HepG2 (cell line): ENCODE data around the gene YKT6. TPM values are rescaled to one million over a fixed set of nuclear protein-coding genes. Genes with fewer than 3 reads are reported as not detected.

Source experiments
- ATAC-seq: fragments of 200-7000 bp; cut with Tn5 transposase; 3 replicates; pipeline ENCODE4 v1.9.1; 2020; ENCODE audit warnings: mild to moderate bottlenecking, moderate library complexity
- BruUV-seq: library from RNA; stranded (reverse); fragments of 400-500 nt; replicated peaks from 2 replicates; lab custom pipeline; 2021; lab: Mats Ljungman, UMichigan
- CTCF ChIA-PET: fragments of 300-600 bp; formaldehyde crosslinking; extraction: SDS; loops from one replicate; lab custom pipeline; 2021; ENCODE audit warnings: low total read pairs, inconsistent platforms, low intra/inter-chr PET ratio; lab: Yijun Ruan, JAX
- POLR2A ChIA-PET: fragments of 350-600 bp; sonication (Branson Sonifier 250); formaldehyde crosslinking; loops from one replicate; lab custom pipeline; 2020; ENCODE audit warnings: antibody characterized with exemption, inconsistent platforms; lab: Yijun Ruan, JAX
- DNase-seq: peaks from one replicate; pipeline ENCODE4 v3.0.0-alpha.2; 2015; ENCODE audit warnings: low spot score
- FAIRE-seq: peaks from 3 replicates; lab custom pipeline; 2011; peaks lifted over from hg19 to GRCh38; lab: Jason Lieb, UNC
- H2AFZ ChIP-seq: one replicate; pipeline ENCODE4 v1.6.1; 2011; ENCODE audit warnings: low read length, inconsistent platforms
- H3K27ac ChIP-seq: fragments of 300-600 bp; 3 replicates; pipeline ENCODE4 v1.8.0; 2011; ENCODE audit warnings: mixed run types, mild to moderate bottlenecking, mixed read lengths, low read length, inconsistent platforms; ENCODE audit not compliant: insufficient read depth; ENCODE audit errors: extremely low read length
- H3K27me3 ChIP-seq, 2 experiments: fragments of 200-600 bp in 1 of 2; 2 replicates in 1 of 2; 3 replicates in 1 of 2; pipeline versions ENCODE4 v1.6.0 to v1.8.0; 2011; ENCODE audit warnings: low read length in 2 of 2, mild to moderate bottlenecking in 2 of 2, moderate library complexity in 2 of 2, inconsistent platforms in 1 of 2; ENCODE audit not compliant: insufficient read depth in 2 of 2, control insufficient read depth in 1 of 2
- H3K36me3 ChIP-seq, 2 experiments: fragments of 200-600 bp in 1 of 2; replicated peaks in 1 of 2; 2 replicates in 1 of 2; 3 replicates in 1 of 2; pipeline versions ENCODE4 v1.5.1 to v1.8.0; 2011; ENCODE audit warnings: low read length in 2 of 2, inconsistent platforms in 1 of 2; ENCODE audit not compliant: insufficient read depth in 2 of 2, control insufficient read depth in 1 of 2
- H3K4me1 ChIP-seq: 2 replicates; pipeline ENCODE4 v1.5.1; 2012; ENCODE audit warnings: low read length, inconsistent platforms; ENCODE audit not compliant: insufficient read depth
- H3K4me2 ChIP-seq: 2 replicates; pipeline ENCODE4 v1.6.0; 2011; ENCODE audit warnings: low read depth, low read length, inconsistent platforms
- H3K4me3 ChIP-seq, 3 experiments: fragments of 200-600 bp in 1 of 3; sonication (generic), shearing (Covaris generic) in 1 of 3; replicated peaks in 1 of 3; 2 replicates each; pipeline ENCODE4 v1.5.1; 2011 to 2016; ENCODE audit warnings: low read length in 3 of 3, inconsistent platforms in 2 of 3, low read depth in 2 of 3, mild to moderate bottlenecking in 2 of 3, control low read depth in 1 of 3, mixed read lengths in 1 of 3; ENCODE audit not compliant: insufficient read depth in 1 of 3
- H3K79me2 ChIP-seq: one replicate; pipeline ENCODE4 v1.6.1; 2011; ENCODE audit warnings: low read length, inconsistent platforms; ENCODE audit not compliant: insufficient read depth
- H3K9ac ChIP-seq: 2 replicates; pipeline ENCODE4 v1.6.0; 2011; ENCODE audit warnings: mild to moderate bottlenecking, low read depth, low read length, inconsistent platforms; ENCODE audit not compliant: insufficient read depth
- H3K9me3 ChIP-seq: 2 replicates; pipeline ENCODE4 v1.5.1; 2012; ENCODE audit warnings: mild to moderate bottlenecking, low read length
- H4K20me1 ChIP-seq: 2 replicates; pipeline ENCODE4 v1.6.0; 2011; ENCODE audit warnings: inconsistent platforms, mild to moderate bottlenecking, low read length, moderate library complexity; ENCODE audit not compliant: insufficient read depth
- ARNT2 ChIP-seq: sonication (generic); formaldehyde crosslinking; IDR thresholded peaks from 2 replicates; pipeline ENCODE4 v1.8.0; 2022; ENCODE audit warnings: mild to moderate bottlenecking, low read depth, missing genetic modification reagents, moderate library complexity
- DNMT3B ChIP-seq: conservative IDR thresholded peaks from 2 replicates; pipeline ENCODE4 v1.6.1; 2016; ENCODE audit warnings: missing biosample characterization, control low read depth
- ELF4 ChIP-seq: sonication (generic); formaldehyde crosslinking; IDR thresholded peaks from 2 replicates; pipeline ENCODE4 v1.5.0; 2020; ENCODE audit warnings: missing genetic modification reagents, mild to moderate bottlenecking, moderate library complexity, borderline replicate concordance
- NFYB ChIP-seq: sonication (generic); formaldehyde crosslinking; IDR thresholded peaks from 2 replicates; pipeline ENCODE4 v1.4.0; 2020; ENCODE audit warnings: missing genetic modification reagents
- NR1H2 ChIP-seq: sonication (generic); formaldehyde crosslinking; IDR thresholded peaks from 2 replicates; pipeline ENCODE4 v1.8.1; 2022; ENCODE audit warnings: low read depth, missing genetic modification reagents, borderline replicate concordance
- RFX1 ChIP-seq: fragments of 450-650 bp; IDR thresholded peaks from 2 replicates; pipeline ENCODE4 v1.6.1; 2017
- SOX5 ChIP-seq: IDR thresholded peaks from 2 replicates; pipeline ENCODE4 v1.6.1; 2016; ENCODE audit warnings: borderline replicate concordance
- TARDBP ChIP-seq: sonication (generic); formaldehyde crosslinking; IDR thresholded peaks from 2 replicates; pipeline ENCODE4 v1.8.0; 2022; ENCODE audit warnings: mild to moderate bottlenecking, missing genetic modification reagents
- TRIM24 ChIP-seq: sonication (generic); formaldehyde crosslinking; IDR thresholded peaks from 2 replicates; pipeline ENCODE4 v1.8.0; 2022; ENCODE audit warnings: mild to moderate bottlenecking, missing genetic modification reagents
- ZBTB7B ChIP-seq: sonication (generic); formaldehyde crosslinking; IDR thresholded peaks from 2 replicates; pipeline ENCODE4 v1.4.0; 2020; ENCODE audit warnings: missing genetic modification reagents
- ZNF280D ChIP-seq: sonication (generic); formaldehyde crosslinking; IDR thresholded peaks from 2 replicates; pipeline ENCODE4 v1.5.1; 2020; ENCODE audit warnings: mild to moderate bottlenecking, missing genetic modification reagents
- ZNF331 ChIP-seq: sonication (generic); formaldehyde crosslinking; IDR thresholded peaks from 2 replicates; pipeline ENCODE4 v1.4.0; 2020; ENCODE audit warnings: missing genetic modification reagents
- ZNF556 ChIP-seq: sonication (generic); formaldehyde crosslinking; IDR thresholded peaks from 2 replicates; pipeline ENCODE4 v1.4.0; 2020; ENCODE audit warnings: mild to moderate bottlenecking, missing genetic modification reagents, borderline replicate concordance
- ZNF841 ChIP-seq: sonication (generic); formaldehyde crosslinking; IDR thresholded peaks from 2 replicates; pipeline ENCODE4 v1.8.1; 2023; ENCODE audit warnings: missing genetic modification reagents, borderline replicate concordance
- WGBS: methylation state at CpG from one replicate; pipeline ENCODE4 v1.1.6; 2017; ENCODE audit warnings: low lambda C conversion rate; 5-methylcytosine and 5-hydroxymethylcytosine counted together
- in situ Hi-C: cut with HindIII; loops from 2 replicates; pipeline ENCODE4 v1.10.0; 2017; ENCODE audit warnings: low pct_unique_long_range_greater_than_20kb; ENCODE audit not compliant: extremely low pct_ligation_motif_present
- intact Hi-C: fragments of 100-400 bp; cut with micrococcal nuclease; formaldehyde crosslinking; loops from one replicate; pipeline ENCODE4 v1.10.0; 2022; ENCODE audit not compliant: unreplicated experiment
- polyA plus RNA-seq, 8 experiments: library from polyadenylated mRNA; depleted of rRNA in 3 of 8; stranded (reverse) in 7 of 8; unstranded in 1 of 8; fragments of >200 nt; fragmentation: Illumina TruSeq in 4 of 8; extraction: Trizol in 4 of 8; gene quantifications; 2 replicates each; pipeline versions ENCODE4 v1.2.1 to v1.2.3, GENCODE V29; 2011 to 2016; ENCODE audit warnings: low read depth in 4 of 8, missing spikeins in 1 of 8, mixed read lengths in 1 of 8; ENCODE audit not compliant: insufficient read depth in 1 of 8
- total RNA-seq, 5 experiments: library from RNA; depleted of rRNA; stranded (reverse); fragments of >200 nt; fragmentation: Illumina TruSeq; extraction: Trizol; gene quantifications; 2 replicates each; pipeline ENCODE4 v1.2.3, GENCODE V29; 2016; ENCODE audit warnings: low read depth in 1 of 5

YKT6 gene
- total and polyA plus RNA-seq, 2 of the 13 experiments (the other 11 are each of a cell fraction or from before 2014, with no cell fraction given): 52.2 to 60.3 TPM

- no peaks in the 10 kb centered on the region for H3K36me3 ChIP-seq
- H3K27ac ChIP-seq: no peak within 1 kb of the TSS
- no peak within 1 kb of the TSS for H2AFZ ChIP-seq
- DNase-seq (no peak), FAIRE-seq (no peak), ATAC-seq (no peak)
- no peak within 1 kb of the TSS for H3K9ac ChIP-seq
- TF ChIP-seq ARNT2 (CRISPR knock-in tag) (no peak), ZNF841 (no peak), ZNF331 (CRISPR knock-in tag) (no peak), ZBTB7B (CRISPR knock-in tag) (no peak), RFX1 (peak; percentile 29; the same call in 1 of the 2 replicates)
- in situ Hi-C loops: no loop called here
- WGBS: 51% methylated on average over 4 of the region's 11 CpGs
- intact Hi-C loops: loop anchor here (5.0 kb wide), 1 partner anchor 933 kb away; no protein-coding TSS in a partner anchor
- no peaks in the 10 kb centered on the region for H4K20me1 ChIP-seq
- ChIA-PET CTCF (no interaction called here), POLR2A (no interaction called here)
- no peaks in the 10 kb centered on the region for H3K79me2 ChIP-seq
- no peaks in the 10 kb centered on the region for H3K9me3 ChIP-seq
- peaks cover 8% of the 10 kb centered on the region; the same call in 1 of the 2 replicates for H3K4me1 ChIP-seq
- peak within 1 kb of the TSS in 1 of 3 experiments; percentile 11; a peak in 1 of 6 replicates for H3K4me3 ChIP-seq
- no TSS peak for BruUV-seq
- H3K4me2 ChIP-seq: peak within 1 kb of the TSS; percentile 37
- peaks cover 2 to 9% of the 10 kb centered on the region in 2 experiments; a peak in 2 of 5 replicates for H3K27me3 ChIP-seq
Observed at GRCh38 chr7:44189286-44189992, 11.3 kb upstream of the YKT6 start, which contains the start of gene GCK. TSS of gene GCK (minus strand) at chr7:44189439. CDS start at chr7:44188953, 486 bp downstream.

- Histone ChIP-seq H2AFZ (no peak overlapping the region), H3K9ac (no peak overlapping the region), H3K4me2 (no peak overlapping the region), H3K4me1 (peaks cover 8% of the 10 kb centered on the region; the same call in 1 of the 2 replicates), H3K27me3 (peaks cover 2 to 9% of the 10 kb centered on the region in 2 experiments; a peak in 2 of 5 replicates), H3K36me3 (no peaks in the 10 kb centered on the region), H3K79me2 (no peaks in the 10 kb centered on the region), H3K4me3 (no peak overlapping the region), H4K20me1 (no peaks in the 10 kb centered on the region), H3K9me3 (no peaks in the 10 kb centered on the region), H3K27ac (no peak overlapping the region)
- ATAC-seq (no peak), FAIRE-seq (no peak), DNase-seq (no peak)
- ChIA-PET CTCF (no interaction called here), POLR2A (no interaction called here)
- WGBS: 53% methylated on average over 9 of the region's 14 CpGs
- in situ Hi-C loops: no loop called here
- BruUV-seq: no TSS peak
- intact Hi-C loops: loop anchor here (5.0 to 10.0 kb wide), 2 partner anchors 55 to 932 kb away; no protein-coding TSS in a partner anchor
- no peak for TF ChIP-seq ELF4 (CRISPR knock-in tag)
- TF ChIP-seq ZNF556 (CRISPR knock-in tag): no peak
- TF ChIP-seq DNMT3B (CRISPR knock-in tag): no peak
- TF ChIP-seq NFYB (CRISPR knock-in tag): no peak
- no peak for TF ChIP-seq SOX5 (CRISPR knock-in tag)
- no peak for TF ChIP-seq TARDBP (CRISPR knock-in tag)
- no peak for TF ChIP-seq ZNF280D
- TF ChIP-seq TRIM24: no peak
- no peak for TF ChIP-seq NR1H2 (CRISPR knock-in tag)
Observed at GRCh38 chr7:44189993-44190872, 10.5 kb upstream of the YKT6 start.
